NCI-H446 treated with DMSO at 0.1 percent for 48 hours (cell line): ENCODE measurements around the gene MAT2A.
"Not testable (repeated sequence)": the region's sequence is repeated elsewhere in the genome, so short reads cannot be mapped to it uniquely, and the experiment has no call there.

ENCODE experiments used
- DNase-seq: peaks from one replicate; lab custom pipeline; 2025; lab: John Stamatoyannopoulos, UW

The MAT2A gene

DNA sequence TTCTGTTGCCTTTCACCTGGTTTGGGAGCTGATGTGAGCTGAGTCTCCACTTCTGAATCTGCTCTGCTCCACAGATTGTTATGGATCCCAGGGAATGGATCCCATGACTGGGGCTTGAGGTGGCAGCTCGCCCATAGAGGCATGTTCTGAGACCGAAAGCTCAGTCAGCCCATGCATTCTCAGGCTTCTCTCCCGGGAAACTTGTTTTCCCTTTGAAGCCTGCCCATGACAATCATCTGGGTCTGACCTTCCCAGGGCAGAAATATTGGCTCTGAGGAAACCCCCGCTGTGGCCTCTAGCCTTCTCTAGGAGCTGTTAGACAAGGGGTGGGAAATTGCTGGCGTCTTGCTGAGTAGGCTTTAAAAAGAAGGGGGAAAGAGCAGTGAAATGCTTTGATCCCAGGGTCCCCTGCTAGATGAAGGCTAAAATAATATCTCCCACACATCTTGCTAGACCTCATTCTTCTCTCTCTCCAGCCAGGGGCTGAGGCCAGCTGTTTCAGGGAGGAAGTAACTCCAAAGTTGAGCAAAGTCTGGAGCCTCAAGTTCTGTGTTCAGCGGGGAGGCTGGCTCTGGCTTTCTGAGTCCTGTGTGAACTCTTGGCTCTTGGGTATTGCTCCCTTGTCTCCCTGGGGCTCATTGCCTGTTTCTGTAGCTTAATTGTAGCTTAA, 40.4 kb downstream of the MAT2A start:
- no peak for DNase-seq

DNA sequence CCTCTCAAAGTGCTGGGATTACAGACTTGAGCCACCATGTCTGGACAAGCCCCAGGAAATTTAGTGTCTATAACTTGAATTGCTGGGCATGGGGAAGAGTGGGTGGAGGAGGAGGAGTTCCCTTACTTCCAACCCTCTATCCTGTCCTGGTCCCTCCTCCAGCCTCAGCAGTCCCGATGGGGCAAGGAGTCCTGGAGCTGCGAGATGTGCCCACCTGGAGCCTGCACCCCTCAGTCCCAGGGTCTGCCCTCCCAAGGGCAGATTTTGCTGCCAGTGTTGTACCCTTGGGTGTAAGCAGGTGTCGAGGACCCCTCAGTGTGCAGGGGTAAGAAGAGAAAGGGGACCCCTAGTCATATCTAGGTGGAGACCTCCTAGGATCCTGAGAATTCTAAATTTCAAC, 41.2 kb downstream of the MAT2A start:
- no peak for DNase-seq

DNA sequence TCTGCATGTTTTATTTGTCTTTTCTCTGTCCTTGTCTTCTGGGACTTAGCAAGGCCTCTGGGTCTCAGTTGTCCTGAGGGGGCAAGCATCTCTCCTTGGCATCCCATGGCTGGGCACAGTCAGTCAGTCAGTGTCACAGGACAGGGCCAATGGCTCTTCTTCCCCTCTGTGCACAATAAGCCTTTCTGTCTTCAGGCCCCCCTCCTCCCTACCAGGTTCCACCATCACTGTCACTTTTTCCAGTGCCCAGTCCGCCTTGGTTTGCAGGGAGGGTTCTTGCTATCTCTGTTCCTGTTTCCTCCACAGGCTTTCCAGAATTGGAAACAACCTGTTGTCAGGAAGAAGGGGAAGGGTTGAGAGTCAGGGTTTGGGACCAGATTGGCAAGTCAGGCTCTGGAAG, 43.5 kb downstream of the MAT2A start:
- no peak for DNase-seq

DNA sequence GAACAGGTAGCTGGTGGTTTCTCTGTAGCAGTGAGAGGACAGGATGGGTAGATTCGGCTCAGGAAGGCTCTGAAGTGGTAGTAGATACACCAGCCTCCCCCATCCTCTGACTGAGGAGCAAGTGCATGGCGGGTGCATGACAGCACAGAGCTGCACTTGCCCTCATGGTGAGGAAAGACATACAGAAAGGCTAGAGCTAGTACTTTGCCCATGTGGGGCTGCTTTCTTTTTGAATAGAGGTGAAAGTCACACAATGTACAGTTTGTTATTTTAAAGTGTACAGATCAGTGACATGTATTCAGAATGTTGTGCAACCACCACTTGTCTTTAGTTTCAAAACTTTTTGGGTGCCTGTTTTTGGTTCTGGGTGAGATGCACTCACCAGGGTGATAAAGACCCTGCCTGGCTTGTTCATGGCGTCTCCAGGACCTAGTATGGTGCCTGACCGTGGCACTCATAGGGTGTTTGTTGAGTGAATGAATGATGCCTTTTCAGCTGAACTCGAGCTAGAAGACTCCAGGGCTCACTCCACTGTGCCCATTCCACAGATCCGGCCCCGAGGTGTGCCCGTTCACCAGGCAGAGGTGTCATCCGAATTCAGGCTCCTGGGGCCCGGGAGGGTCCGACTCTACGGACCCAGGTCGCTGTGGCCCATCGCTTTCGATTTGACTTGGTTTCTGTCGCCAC, 44.8 kb downstream of the MAT2A start:
- no peak for DNase-seq

DNA sequence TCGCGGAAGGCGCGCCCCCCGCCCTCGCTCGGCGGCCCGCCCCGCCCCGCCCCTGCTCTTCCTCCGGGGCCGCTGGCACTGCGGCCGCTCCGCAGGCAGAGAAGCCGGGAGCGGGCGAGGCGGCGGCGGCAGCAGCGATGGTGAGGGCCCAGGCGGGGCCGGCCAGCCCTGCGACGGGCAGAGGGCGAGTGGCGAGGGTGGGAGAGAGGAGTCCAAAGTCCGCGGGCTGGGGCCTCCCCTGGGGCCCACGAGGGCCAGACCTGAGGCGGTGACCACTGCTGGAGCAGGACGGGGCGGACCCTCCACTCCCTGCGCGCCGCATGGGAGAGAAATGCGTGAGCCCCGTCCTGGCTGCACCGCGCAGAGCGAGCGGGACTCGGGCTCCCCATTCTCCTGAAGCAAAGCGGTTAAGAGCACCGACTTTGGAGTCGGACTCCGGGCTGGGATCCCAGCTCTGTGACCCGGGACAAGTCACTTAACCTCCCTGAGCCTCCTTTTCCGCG, 45.4 kb downstream of the MAT2A start, which contains the start of gene VAMP5:
Gene VAMP5, plus strand, starts transcription at position 78 of the 503 bp plus-strand sequence. Its CDS starts 60 bp downstream, at position 138.
- DNase-seq: no peak

DNA sequence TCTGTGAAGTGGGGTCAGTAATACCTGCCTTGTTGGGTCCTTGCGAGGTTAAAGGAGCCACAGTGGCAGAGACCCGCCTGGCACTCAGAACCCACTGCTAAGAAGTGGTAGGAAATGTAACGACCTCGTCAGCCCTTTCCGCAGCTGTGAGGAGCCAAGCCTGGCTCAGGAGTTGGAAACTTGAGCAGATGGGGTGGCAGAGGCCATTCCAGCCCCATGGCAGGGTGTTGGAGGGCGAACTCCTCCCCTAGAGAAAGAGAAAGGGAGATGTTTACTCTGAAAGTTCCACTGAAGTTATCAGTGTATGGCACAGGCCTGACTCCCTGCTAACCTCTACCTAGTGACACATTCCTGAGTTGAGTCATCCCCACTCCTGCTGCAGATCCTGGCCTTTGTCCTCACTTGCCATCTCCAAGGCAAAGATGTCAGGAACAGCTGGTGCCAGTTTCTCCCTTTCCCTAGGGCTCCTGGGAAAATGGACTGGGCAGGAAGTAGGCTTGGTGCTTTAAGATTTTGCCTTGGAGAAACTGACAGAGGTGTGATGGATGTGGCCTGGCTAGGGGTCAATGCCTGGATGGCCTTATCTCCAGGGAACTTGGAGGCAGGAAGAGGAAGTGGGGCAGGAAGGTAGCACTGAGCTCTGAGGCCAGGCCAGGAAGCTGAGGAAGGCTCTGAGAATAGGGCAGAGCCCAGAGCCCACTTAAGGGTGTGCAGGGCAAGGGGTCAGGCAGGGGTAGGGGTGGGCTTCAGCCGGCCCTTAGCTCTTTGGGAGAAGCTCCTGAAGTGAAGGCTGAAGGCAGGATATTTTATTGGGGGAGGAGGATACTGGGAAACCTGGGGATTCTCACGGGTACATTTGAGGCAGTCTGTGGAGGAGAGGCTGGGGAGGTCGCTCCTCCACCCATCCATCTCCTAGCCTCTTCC, 46.2 kb downstream of the MAT2A start:
- no peak for DNase-seq

DNA sequence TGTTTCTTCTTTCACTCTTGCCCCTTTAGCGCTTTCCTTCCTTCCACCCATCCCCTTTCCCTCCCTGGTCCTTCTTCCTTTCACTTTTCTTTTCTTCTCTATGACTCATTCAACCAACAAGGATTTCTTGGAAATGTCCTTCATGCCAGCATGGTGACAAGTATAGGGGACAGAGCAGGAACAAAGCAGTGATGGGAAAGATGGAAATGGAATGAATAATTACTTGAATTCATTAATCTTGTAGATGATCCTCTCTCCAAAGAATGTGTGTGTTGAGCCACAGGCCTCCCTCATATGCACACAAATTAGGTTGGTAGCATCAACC, 46.8 kb downstream of the MAT2A start:
- no peak for DNase-seq

DNA sequence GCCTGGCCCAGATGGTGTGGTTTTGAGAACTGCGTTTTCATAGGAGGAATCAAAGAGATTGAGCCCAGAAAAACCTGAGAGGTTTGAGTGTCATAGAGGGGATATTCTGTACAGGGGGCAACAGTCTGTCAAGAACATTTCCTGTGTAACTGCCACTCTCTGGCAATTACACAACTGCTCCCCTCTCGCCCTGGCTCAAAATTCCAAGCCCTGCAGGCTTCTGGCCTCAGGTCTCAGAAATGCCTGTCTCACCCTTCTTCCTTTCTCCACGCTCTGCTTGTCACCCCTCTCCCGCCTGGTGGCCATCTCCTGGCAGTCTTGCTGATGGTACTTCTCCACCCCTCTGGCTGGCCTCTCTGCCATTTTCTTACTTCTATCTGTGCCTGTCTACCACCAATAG, 49.3 kb downstream of the MAT2A start:
- DNase-seq: no peak

DNA sequence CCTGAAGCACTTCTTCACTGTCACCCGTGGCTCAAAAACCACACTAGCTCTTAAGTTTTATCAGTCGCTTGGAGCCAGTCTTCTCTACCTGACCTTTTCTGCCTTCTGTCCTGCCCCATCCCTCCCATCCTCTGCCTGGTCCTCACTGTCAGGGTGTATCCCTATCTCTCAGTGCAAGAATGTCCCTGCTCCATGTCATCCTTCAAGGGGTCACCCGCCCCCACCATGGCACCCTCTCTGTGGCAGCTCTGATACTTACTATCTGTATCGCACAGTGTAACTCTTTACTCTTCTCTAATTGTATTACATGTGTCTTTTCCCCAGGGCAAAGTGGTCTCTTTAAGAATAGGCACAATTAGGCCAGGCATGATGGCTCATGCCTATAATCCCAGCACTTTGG, 49.7 kb downstream of the MAT2A start:
- no peak for DNase-seq

DNA sequence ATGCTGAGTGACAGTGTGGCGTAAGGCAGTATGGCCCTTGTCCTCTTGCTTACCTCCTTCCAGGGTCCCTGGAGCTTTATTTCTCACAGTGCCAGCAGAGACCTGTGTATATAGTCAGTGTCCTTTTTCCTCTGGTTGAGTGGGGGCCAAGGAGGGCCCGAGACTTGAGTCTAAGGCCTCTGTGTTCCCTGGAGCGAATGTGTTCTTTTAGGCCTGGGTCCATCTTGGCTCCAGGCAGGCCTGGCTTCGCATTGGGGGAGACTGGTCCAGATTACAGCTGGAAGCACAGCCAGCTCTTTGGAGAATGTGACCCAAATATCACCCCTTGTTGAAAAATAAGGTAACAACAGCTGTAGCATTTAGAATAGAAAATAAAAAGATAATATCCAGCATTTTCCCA, 50.2 kb downstream of the MAT2A start:
- DNase-seq: no peak

DNA sequence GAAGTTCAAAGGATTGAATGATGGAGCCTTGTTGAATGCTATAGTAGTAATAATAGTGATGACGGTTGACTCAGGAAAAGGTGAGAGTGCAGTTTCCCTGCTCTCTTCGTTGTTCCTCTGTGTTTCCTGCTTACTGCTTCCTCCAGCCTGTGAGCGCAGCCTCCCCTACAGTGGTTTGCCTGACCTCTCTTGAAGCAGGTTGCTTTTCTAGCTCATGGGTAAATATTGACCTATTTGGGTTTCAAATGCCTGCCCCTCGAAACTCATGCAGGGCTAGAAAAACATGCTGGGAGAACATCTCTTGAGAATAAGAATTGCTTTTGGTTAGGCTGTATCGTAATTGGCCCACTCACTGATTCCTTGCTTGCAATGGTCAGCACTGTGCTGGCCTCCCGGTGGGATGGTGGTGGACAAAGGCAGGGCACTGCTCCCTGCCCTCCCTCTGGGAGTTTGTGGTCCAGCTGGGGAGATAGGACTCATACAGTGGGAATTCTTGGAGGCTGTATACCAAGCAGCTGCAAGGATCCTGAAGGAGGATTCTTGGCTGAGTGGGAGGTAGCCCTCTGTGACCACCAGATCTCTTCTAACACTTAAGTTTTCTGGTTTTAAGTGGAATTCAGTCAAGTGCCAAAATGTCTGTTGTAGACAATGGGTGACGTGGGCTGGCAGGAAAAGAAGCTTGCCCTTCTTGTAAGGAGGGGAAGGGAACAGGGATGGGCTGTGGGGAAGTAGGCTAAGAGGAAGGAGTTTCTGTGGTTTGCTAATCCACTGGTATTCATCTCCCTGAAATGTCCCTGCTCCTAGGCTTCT, 51.2 kb downstream of the MAT2A start:
- DNase-seq: no peak

DNA sequence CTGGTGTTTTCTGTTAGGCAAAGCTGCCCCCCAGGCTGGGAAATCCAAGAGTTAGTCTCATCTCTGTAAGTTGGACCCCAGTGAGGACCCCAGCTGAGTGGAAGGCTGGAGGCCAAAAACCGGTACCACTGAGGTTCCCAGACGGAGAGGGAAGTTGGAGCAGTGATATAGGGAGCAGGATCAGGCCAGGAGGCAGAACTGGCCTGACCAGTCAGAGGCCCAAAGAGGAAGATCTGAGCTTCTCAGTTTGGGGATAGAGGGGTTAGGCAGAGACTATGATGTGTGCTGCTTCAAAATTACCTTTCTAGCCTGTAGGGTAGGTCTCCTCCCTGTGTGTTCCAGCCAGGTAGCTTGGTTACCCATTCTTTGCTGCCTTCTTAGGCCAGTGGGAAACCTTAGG, 52.0 kb downstream of the MAT2A start:
- no peak for DNase-seq

DNA sequence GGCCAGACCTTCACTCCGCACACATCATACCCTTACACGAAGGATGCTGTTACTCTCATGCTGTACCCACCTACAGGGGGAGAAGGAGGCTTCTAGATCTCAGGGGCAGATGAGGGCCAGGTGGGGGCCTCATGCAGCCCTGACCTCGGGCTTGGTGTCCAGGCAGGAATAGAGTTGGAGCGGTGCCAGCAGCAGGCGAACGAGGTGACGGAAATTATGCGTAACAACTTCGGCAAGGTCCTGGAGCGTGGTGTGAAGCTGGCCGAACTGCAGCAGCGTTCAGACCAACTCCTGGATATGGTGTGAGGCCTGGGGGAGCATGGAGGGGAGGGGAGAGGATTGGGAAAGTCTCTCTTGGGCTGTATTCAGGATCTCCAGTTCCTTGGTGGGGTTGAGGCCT, 52.6 kb downstream of the MAT2A start:
- DNase-seq: no peak

DNA sequence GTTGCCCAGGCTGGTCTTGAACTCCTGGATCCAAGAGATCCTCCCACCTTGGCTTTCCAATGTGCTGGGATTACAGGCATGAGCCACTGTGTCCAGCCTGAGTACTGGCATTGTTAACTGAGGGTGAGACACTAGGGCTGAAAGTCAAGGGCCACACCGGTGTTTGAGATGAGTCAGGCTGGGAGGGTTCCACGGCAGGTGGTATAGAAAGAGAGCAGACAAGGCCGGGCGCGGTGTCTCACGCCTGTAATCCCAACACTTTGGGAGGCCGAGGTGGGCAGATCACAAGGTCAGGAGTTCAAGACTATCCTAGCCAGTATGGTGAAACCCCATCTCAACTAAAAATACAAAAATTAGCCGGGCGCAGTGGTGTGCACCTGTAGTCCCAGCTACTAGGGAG, 53.3 kb downstream of the MAT2A start:
- DNase-seq: not testable (repeated sequence)

DNA sequence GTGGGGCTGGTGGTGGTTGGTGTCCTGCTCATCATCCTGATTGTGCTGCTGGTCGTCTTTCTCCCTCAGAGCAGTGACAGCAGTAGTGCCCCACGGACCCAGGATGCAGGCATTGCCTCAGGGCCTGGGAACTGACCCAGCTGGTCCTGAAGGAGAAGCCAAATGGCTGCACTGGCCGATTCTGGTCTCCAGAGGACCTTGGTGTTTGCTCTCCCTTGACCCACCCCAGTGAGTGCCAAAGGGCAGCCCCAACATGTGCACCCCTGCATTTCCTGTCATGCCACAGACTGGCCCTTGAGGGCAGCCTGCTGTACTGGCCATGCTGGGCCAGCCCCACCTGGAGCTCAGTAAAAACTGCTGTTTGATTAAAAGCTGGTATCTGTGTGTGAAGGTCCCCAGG, 54.1 kb downstream of the MAT2A start:
- no peak for DNase-seq
